B cell (primary cell): ENCODE data around the gene SCN10A. TPM values are rescaled to one million over a fixed set of nuclear protein-coding genes. Genes with fewer than 3 reads are reported as not detected.

Experiments
- ATAC-seq: fragments of 200-7000 bp; cut with Tn5 transposase; one replicate; pipeline ENCODE4 v1.10.0; 2021; ENCODE audit warnings: low read depth, mild to moderate bottlenecking, moderate number of reproducible peaks, moderate library complexity
- CTCF ChIA-PET: fragments of 350-600 bp; sonication (Branson Sonifier 250); formaldehyde crosslinking; loops from one replicate; lab custom pipeline; 2021; ENCODE audit warnings: antibody characterized with exemption, inconsistent platforms; lab: Charles Lee
- POLR2A ChIA-PET: fragments of 350-600 bp; sonication (Branson Sonifier 250); formaldehyde crosslinking; loops from one replicate; lab custom pipeline; 2021; ENCODE audit warnings: antibody characterized with exemption; lab: Charles Lee
- DNase-seq: peaks from one replicate; pipeline ENCODE4 v3.0.0; 2013
- H2AFZ ChIP-seq: 2 replicates; pipeline ENCODE4 v1.6.1; 2012; ENCODE audit warnings: mild to moderate bottlenecking, low read depth, low read length; ENCODE audit not compliant: insufficient read depth, poor library complexity, severe bottlenecking
- H3K27ac ChIP-seq, 2 donors: 1 replicate in 1 of 2; 2 replicates in 1 of 2; pipeline ENCODE4 v1.5.1; 2012 to 2013; ENCODE audit warnings: low read length in 2 of 2, mild to moderate bottlenecking in 2 of 2, moderate library complexity in 1 of 2
- H3K27me3 ChIP-seq, 4 experiments: fragments of 200-600 bp in 1 of 4; sonication (generic) in 1 of 4; replicated peaks in 1 of 4; 1 replicate in 2 of 4; 2 replicates in 2 of 4; pipeline versions ENCODE4 v1.6.1 to v1.7.0; 2013 to 2016; ENCODE audit warnings: low read length in 3 of 4, mild to moderate bottlenecking in 2 of 4, mixed read lengths in 1 of 4, moderate library complexity in 1 of 4; ENCODE audit not compliant: insufficient read depth in 4 of 4, control insufficient read depth in 3 of 4; ENCODE audit errors: control extremely low read depth in 1 of 4
- H3K36me3 ChIP-seq, 2 experiments: replicated peaks in 1 of 2; 1 replicate in 1 of 2; 2 replicates in 1 of 2; pipeline versions ENCODE4 v1.6.1 to v1.7.1; 2013; ENCODE audit warnings: low read length in 1 of 2; ENCODE audit not compliant: insufficient read depth in 2 of 2, control insufficient read depth in 1 of 2; ENCODE audit errors: control extremely low read depth in 1 of 2, extremely low read depth in 1 of 2
- H3K4me1 ChIP-seq, 2 donors: fragments of 200-600 bp in 1 of 2; sonication (generic) in 1 of 2; 1 replicate in 1 of 2; 2 replicates in 1 of 2; pipeline versions ENCODE4 v1.5.1 to v1.6.1; 2013 to 2017; ENCODE audit warnings: low read length in 2 of 2; ENCODE audit not compliant: control insufficient read depth in 2 of 2, insufficient read depth in 2 of 2
- H3K4me2 ChIP-seq: replicated peaks from 2 replicates; pipeline ENCODE3; 2012; ENCODE audit warnings: mild to moderate bottlenecking, low read depth, low read length; ENCODE audit not compliant: poor library complexity, severe bottlenecking
- H3K4me3 ChIP-seq, 5 experiments: fragments of 200-600 bp in 1 of 5; sonication (generic) in 1 of 5; 1 replicate in 3 of 5; 2 replicates in 2 of 5; pipeline versions ENCODE4 v1.5.1 to v1.7.0; 2011 to 2016; ENCODE audit warnings: low read length in 4 of 5, mild to moderate bottlenecking in 4 of 5, low read depth in 2 of 5, control low read depth in 1 of 5, moderate library complexity in 1 of 5; ENCODE audit not compliant: insufficient read depth in 1 of 5; ENCODE audit errors: control extremely low read depth in 1 of 5, extremely low read depth in 1 of 5
- H3K79me2 ChIP-seq: fragments of 200-600 bp; sonication (generic); one replicate; pipeline ENCODE4 v1.6.0; 2016; ENCODE audit warnings: low read length; ENCODE audit not compliant: control insufficient read depth, insufficient read depth
- H3K9ac ChIP-seq: fragments of 200-600 bp; sonication (generic); 2 replicates; pipeline ENCODE4 v1.6.1; 2017; ENCODE audit warnings: mild to moderate bottlenecking, low read length, moderate library complexity
- H3K9me3 ChIP-seq, 3 donors: one replicate each; pipeline versions ENCODE4 v1.6.1 to v1.7.1; 2013; ENCODE audit warnings: low read length in 2 of 3; ENCODE audit not compliant: control insufficient read depth in 2 of 3, insufficient read depth in 1 of 3; ENCODE audit errors: control extremely low read depth in 1 of 3
- H4K20me1 ChIP-seq: 2 replicates; pipeline ENCODE4 v1.6.0; 2012; ENCODE audit warnings: mild to moderate bottlenecking, low read length; ENCODE audit not compliant: insufficient read depth, control insufficient read depth, poor library complexity, severe bottlenecking
- H3K27ac Mint-ChIP-seq: one replicate; pipeline ENCODE4 v1.8.0; 2021; ENCODE audit warnings: mixed read lengths
- H3K27me3 Mint-ChIP-seq: one replicate; pipeline ENCODE4 v1.8.0; 2021; ENCODE audit warnings: mixed read lengths
- H3K4me1 Mint-ChIP-seq: one replicate; pipeline ENCODE4 v1.8.0; 2021; ENCODE audit warnings: mixed read lengths
- H3K4me3 Mint-ChIP-seq: one replicate; pipeline ENCODE4 v1.8.0; 2021; ENCODE audit warnings: mixed read lengths
- H3K9me3 Mint-ChIP-seq: one replicate; pipeline ENCODE4 v1.8.0; 2022; ENCODE audit warnings: mixed read lengths; ENCODE audit not compliant: insufficient read depth
- EZH2 ChIP-seq: IDR thresholded peaks from 2 replicates; pipeline ENCODE4 v1.6.1; 2012; ENCODE audit warnings: borderline replicate concordance, low read depth, mild to moderate bottlenecking, moderate library complexity, low read length; ENCODE audit not compliant: insufficient read depth, poor library complexity, severe bottlenecking
- WGBS: methylation state at CpG from one replicate; pipeline ENCODE4 v1.1.5; 2013; ENCODE audit warnings: missing lambda C conversion rate; ENCODE audit not compliant: insufficient coverage; 5-methylcytosine and 5-hydroxymethylcytosine counted together
- intact Hi-C: fragments of 100-400 bp; cut with micrococcal nuclease; formaldehyde crosslinking; loops from one replicate; pipeline ENCODE4 v1.10.0; 2022
- polyA plus RNA-seq: library from polyadenylated mRNA; depleted of rRNA; stranded (reverse); fragments of >200 nt; gene quantifications from 2 replicates; pipeline ENCODE4 v1.2.3, GENCODE V29; 2012
- total RNA-seq, 2 donors: library from RNA; stranded (reverse); fragments of 120-200 nt in 1 of 2; gene quantifications; 1 replicate in 1 of 2; 2 replicates in 1 of 2; pipeline versions ENCODE4 v1.2.3 to v1.2.4, GENCODE V29; 2013 to 2022
- TF ChIP-seq, protein P1 (sequence below): fragments of 200-600 bp; IDR thresholded peaks from one replicate; pipeline ENCODE4 v1.8.0; 2022; ENCODE audit warnings: antibody characterized with exemption, mild to moderate bottlenecking

Gene SCN10A
- total and polyA plus RNA-seq, 2 donors (not counting 1 experiment from before 2014, with no cell fraction given), result not detected

DNA sequence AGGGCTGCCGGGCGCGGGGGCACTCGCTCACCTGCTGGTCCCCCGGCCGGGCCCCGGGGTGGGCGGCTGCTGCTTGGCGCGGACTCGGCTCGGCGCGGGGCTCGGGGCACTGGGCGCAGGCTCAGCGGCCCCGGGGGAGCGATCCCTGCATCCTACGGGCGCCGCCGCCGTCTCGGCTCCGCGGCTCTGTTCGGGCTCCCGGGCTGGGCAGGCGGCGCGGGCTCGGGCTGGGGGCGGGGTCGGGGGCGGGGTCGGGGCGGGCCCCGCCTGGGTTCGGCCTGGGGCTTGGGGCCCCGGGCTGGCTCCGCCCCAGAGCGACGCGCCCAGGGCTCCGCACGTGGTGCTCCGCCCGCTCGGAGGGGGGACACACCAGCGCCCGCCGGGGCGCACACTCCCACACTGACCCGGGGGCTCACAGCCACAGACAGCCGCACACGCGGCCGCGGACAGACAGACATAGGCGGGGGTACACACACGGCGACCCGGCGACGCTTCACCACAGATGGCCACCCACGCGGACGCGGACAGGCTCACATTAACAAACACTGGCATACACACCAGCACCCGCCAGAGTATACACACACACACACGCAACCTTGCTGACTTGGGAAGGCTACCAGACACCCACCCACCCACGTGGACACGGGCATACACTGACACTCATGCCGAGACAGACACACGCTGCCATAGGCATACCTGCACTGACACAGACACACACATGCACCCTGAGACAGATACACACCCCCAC is 166.3 kb downstream of the SCN10A start, which contains the start of gene SCN5A:
Gene SCN5A (minus strand): TSS at position 188 of the 748 bp plus-strand sequence. CDS start 16,380 bp downstream, outside the sequence.
- Histone ChIP-seq H4K20me1 (no peaks in the 10 kb centered on the region), H3K27me3 (peaks cover 0 to 59% (median 24%) of the 10 kb centered on the region in 4 experiments), H2AFZ (peak within 1 kb of the TSS; percentile 39), H3K79me2 (no peaks in the 10 kb centered on the region), H3K9ac (peak within 1 kb of the TSS; percentile 32), H3K4me2 (peak within 1 kb of the TSS; percentile 77), H3K4me3 (peak within 1 kb of the TSS in 3 of 5 experiments; percentile 25 to 50 (median 35)), H3K4me1 (peaks cover 13% of the 10 kb centered on the region in 2 donors), H3K27ac (no peak within 1 kb of the TSS), H3K9me3 (peaks cover 0 to 21% (median 0%) of the 10 kb centered on the region in 3 donors), H3K36me3 (no peaks in the 10 kb centered on the region)
- WGBS, result 2% methylated on average over 76 of the region's 76 CpGs
- DNase-seq, result peak; percentile 35
- no peak within 1 kb of the TSS for H3K27ac Mint-ChIP-seq
- peak within 1 kb of the TSS; percentile 79 for H3K4me3 Mint-ChIP-seq
- no peak for TF ChIP-seq EZH2
- peaks cover 3% of the 10 kb centered on the region for H3K9me3 Mint-ChIP-seq
- H3K4me1 Mint-ChIP-seq, result peaks cover 6% of the 10 kb centered on the region
- peak; percentile 80 for ATAC-seq
- intact Hi-C loops, result loop anchor here (2.0 kb wide), 1 partner anchor 129 kb away; no protein-coding TSS in a partner anchor
- peaks cover 19% of the 10 kb centered on the region for H3K27me3 Mint-ChIP-seq
- ChIA-PET CTCF (no interaction called here), POLR2A (no interaction called here)

DNA sequence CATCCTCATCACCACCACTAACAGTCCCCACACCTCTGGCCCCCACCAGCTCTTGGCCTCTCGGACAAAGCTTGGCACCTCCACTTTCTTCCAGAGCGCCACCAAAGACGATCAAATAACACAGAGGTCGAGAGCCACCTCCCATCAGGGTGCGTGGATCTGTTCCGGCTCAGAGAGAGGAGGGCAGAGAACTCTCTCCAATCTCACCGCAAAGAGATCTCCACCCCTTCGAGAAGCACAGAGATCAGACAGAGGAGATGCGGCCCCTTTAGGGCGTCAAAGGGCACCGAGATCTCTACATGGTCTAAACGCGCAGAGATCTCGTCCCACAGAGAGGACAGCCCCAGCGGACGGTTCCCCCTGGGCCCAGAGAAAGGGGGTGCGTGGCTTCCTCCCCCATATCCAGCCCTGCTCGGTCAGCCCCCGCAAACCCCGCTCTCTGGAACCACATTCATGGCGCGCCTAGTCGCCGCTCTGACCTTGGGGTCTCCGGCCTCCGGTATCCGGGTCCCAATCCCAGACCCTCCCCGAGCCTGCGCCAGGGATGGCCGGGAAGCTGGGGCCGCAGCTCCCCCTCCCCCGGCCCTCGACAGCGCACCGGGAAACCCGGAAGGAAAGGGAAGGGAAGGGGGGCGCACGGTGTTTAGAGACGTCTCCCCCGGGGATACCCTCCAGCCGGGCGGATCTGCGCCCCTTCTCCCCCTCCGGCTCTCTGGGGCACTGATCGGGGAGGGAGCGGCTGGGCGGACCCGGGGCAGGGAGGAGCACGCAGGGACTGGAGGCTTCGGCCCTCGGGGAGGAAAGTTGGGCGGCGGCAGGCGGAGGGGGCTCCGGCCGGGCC is 167.1 kb downstream of the SCN10A start:
- WGBS, result 11% methylated on average over 50 of the region's 56 CpGs
- peak overlapping the region; percentile 77 for H3K4me2 ChIP-seq
- no peak for ATAC-seq
- no peaks in the 10 kb centered on the region for H3K36me3 ChIP-seq
- TF ChIP-seq EZH2, result no peak
- TF ChIP-seq, protein P1, sequence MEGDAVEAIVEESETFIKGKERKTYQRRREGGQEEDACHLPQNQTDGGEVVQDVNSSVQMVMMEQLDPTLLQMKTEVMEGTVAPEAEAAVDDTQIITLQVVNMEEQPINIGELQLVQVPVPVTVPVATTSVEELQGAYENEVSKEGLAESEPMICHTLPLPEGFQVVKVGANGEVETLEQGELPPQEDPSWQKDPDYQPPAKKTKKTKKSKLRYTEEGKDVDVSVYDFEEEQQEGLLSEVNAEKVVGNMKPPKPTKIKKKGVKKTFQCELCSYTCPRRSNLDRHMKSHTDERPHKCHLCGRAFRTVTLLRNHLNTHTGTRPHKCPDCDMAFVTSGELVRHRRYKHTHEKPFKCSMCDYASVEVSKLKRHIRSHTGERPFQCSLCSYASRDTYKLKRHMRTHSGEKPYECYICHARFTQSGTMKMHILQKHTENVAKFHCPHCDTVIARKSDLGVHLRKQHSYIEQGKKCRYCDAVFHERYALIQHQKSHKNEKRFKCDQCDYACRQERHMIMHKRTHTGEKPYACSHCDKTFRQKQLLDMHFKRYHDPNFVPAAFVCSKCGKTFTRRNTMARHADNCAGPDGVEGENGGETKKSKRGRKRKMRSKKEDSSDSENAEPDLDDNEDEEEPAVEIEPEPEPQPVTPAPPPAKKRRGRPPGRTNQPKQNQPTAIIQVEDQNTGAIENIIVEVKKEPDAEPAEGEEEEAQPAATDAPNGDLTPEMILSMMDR, result no peak
- peak overlapping the region in 3 of 5 experiments; percentile 4 to 50 (median 35) for H3K4me3 ChIP-seq
- H3K27ac ChIP-seq, result no peak overlapping the region
- H4K20me1 ChIP-seq, result no peaks in the 10 kb centered on the region
- Mint-ChIP-seq H3K4me1 (peaks cover 6% of the 10 kb centered on the region), H3K9me3 (peaks cover 3% of the 10 kb centered on the region), H3K27ac (no peak overlapping the region), H3K4me3 (peak overlapping the region; percentile 79), H3K27me3 (peaks cover 25% of the 10 kb centered on the region)
- no peaks in the 10 kb centered on the region for H3K79me2 ChIP-seq
- no peak for DNase-seq
- ChIA-PET CTCF (no interaction called here), POLR2A (no interaction called here)
- peaks cover 0 to 21% (median 0%) of the 10 kb centered on the region in 3 donors for H3K9me3 ChIP-seq
- H2AFZ ChIP-seq, result peak overlapping the region; percentile 22
- peaks cover 13% of the 10 kb centered on the region in 2 donors for H3K4me1 ChIP-seq
- intact Hi-C loops, result no loop called here
- H3K9ac ChIP-seq, result peak overlapping the region; percentile 32
- H3K27me3 ChIP-seq, result peaks cover 0 to 55% (median 24%) of the 10 kb centered on the region in 4 experiments
